Iris pigment epithelial cell (primary cell): ENCODE data around the gene BTN3A1.
A peak's percentile ranks its signal among the peaks of the same experiment; 100 is the strongest.
"Not testable (repeated sequence)": the region's sequence is repeated elsewhere in the genome, so short reads cannot be mapped to it uniquely, and the experiment has no call there.

Experiments used
- DNase-seq: peaks from one replicate; pipeline ENCODE4 v3.0.0-alpha.2; 2011; ENCODE audit warnings: low read depth

Gene BTN3A1

GRCh38 chr6:26441977-26442376 is 39.9 kb downstream of the BTN3A1 start:
- DNase-seq, result no peak

- no peak for DNase-seq
Measured at GRCh38 chr6:26445934-26446667, 44.0 kb downstream of the BTN3A1 start.

- no peak for DNase-seq
Measured at GRCh38 chr6:26447257-26447656, 45.2 kb downstream of the BTN3A1 start.

GRCh38 chr6:26450240-26450639 is 48.2 kb downstream of the BTN3A1 start:
- no peak for DNase-seq

GRCh38 chr6:26452631-26453235 is 50.7 kb downstream of the BTN3A1 start:
- DNase-seq, result no peak

- no peak for DNase-seq
Measured at GRCh38 chr6:26454631-26455030, 52.6 kb downstream of the BTN3A1 start.

- peak; percentile 34 for DNase-seq
Measured at GRCh38 chr6:26455357-26455970, 53.4 kb downstream of the BTN3A1 start.

- DNase-seq, result no peak
Measured at GRCh38 chr6:26457264-26457805, 55.3 kb downstream of the BTN3A1 start.

GRCh38 chr6:26457806-26458688 is 56.0 kb downstream of the BTN3A1 start, which contains the start of gene BTN2A1:
Gene BTN2A1 (plus strand): TSS chr6:26457955. CDS start chr6:26458637, 682 bp downstream.
- DNase-seq, result peak; percentile 96

GRCh38 chr6:26459023-26459810 is 57.1 kb downstream of the BTN3A1 start:
- peak; percentile 48 for DNase-seq

GRCh38 chr6:26461353-26461752 is 59.3 kb downstream of the BTN3A1 start:
- DNase-seq, result not testable (repeated sequence)

- DNase-seq, result no peak
Measured at GRCh38 chr6:26464014-26464413, 61.9 kb downstream of the BTN3A1 start.

- no peak for DNase-seq
Measured at GRCh38 chr6:26464416-26465131, 62.5 kb downstream of the BTN3A1 start.
